HepG2 (cell line): Measurements from ENCODE around the gene ZNF845. TPM values are rescaled to one million over a fixed set of nuclear protein-coding genes. Genes with fewer than 3 reads are reported as not detected.
A peak's percentile ranks its signal among the peaks of the same experiment; 100 is the strongest.

Experiments
- BRCA1 ChIP-seq: sonication (generic); formaldehyde crosslinking; IDR thresholded peaks from 2 replicates; pipeline ENCODE4 v1.4.0; 2020; ENCODE audit warnings: missing genetic modification reagents
- CBX5 ChIP-seq: sonication (generic); formaldehyde crosslinking; IDR thresholded peaks from 2 replicates; pipeline ENCODE4 v1.4.0; 2020; ENCODE audit warnings: missing genetic modification reagents, borderline replicate concordance
- FOXO1 ChIP-seq: sonication (generic); formaldehyde crosslinking; IDR thresholded peaks from 2 replicates; pipeline ENCODE4 v1.4.0; 2020; ENCODE audit warnings: missing genetic modification reagents
- GATAD2A ChIP-seq: IDR thresholded peaks from 2 replicates; pipeline ENCODE4 v1.6.1; 2016
- HNRNPL ChIP-seq: fragments of 200-400 bp; formaldehyde crosslinking; IDR thresholded peaks from 2 replicates; pipeline ENCODE4 v1.6.1; 2017; ENCODE audit warnings: mild to moderate bottlenecking, low read depth, low read length
- KDM3A ChIP-seq: IDR thresholded peaks from 2 replicates; pipeline ENCODE4 v1.6.1; 2018; ENCODE audit warnings: low read depth, missing compliant biosample characterization
- NFYB ChIP-seq: sonication (generic); formaldehyde crosslinking; IDR thresholded peaks from 2 replicates; pipeline ENCODE4 v1.4.0; 2020; ENCODE audit warnings: missing genetic modification reagents
- NR2C2 ChIP-seq: sonication (generic); formaldehyde crosslinking; IDR thresholded peaks from 2 replicates; pipeline ENCODE4 v1.4.0; 2020; ENCODE audit warnings: missing genetic modification reagents, mild to moderate bottlenecking, moderate library complexity, borderline replicate concordance
- PHF8 ChIP-seq: sonication (generic); formaldehyde crosslinking; IDR thresholded peaks from 2 replicates; pipeline ENCODE4 v1.5.0; 2020; ENCODE audit warnings: missing genetic modification reagents
- SMAD3 ChIP-seq: sonication (generic); formaldehyde crosslinking; IDR thresholded peaks from 2 replicates; pipeline ENCODE4 v1.4.0; 2020; ENCODE audit warnings: missing genetic modification reagents
- SMARCC2 ChIP-seq: fragments of 450-650 bp; IDR thresholded peaks from 2 replicates; pipeline ENCODE4 v1.6.1; 2017; ENCODE audit warnings: antibody characterized with exemption, mild to moderate bottlenecking
- SP4 ChIP-seq: sonication (generic); formaldehyde crosslinking; IDR thresholded peaks from 2 replicates; pipeline ENCODE4 v1.8.1; 2023; ENCODE audit warnings: mild to moderate bottlenecking, missing genetic modification reagents
- SP5 ChIP-seq: IDR thresholded peaks from 2 replicates; pipeline ENCODE4 v1.6.1; 2016; ENCODE audit warnings: low read depth, borderline replicate concordance
- TGIF2 ChIP-seq: IDR thresholded peaks from 2 replicates; pipeline ENCODE4 v1.6.1; 2016; ENCODE audit warnings: control low read depth, missing compliant biosample characterization
- TOE1 ChIP-seq: sonication (generic); formaldehyde crosslinking; IDR thresholded peaks from 2 replicates; pipeline ENCODE4 v1.4.0; 2020; ENCODE audit warnings: mild to moderate bottlenecking, missing genetic modification reagents
- ZEB1 ChIP-seq: IDR thresholded peaks from 2 replicates; pipeline ENCODE4 v1.6.1; 2012; ENCODE audit warnings: mild to moderate bottlenecking, low read depth, inconsistent platforms; ENCODE audit not compliant: insufficient replicate concordance
- ZMAT3 ChIP-seq: sonication (generic); formaldehyde crosslinking; conservative IDR thresholded peaks from 2 replicates; pipeline ENCODE4 v1.7.0; 2021; ENCODE audit warnings: missing genetic modification reagents
- ZNF619 ChIP-seq: sonication (generic); formaldehyde crosslinking; IDR thresholded peaks from 2 replicates; pipeline ENCODE4 v1.4.0; 2020; ENCODE audit warnings: mild to moderate bottlenecking, missing genetic modification reagents
- ZNF800 ChIP-seq: sonication (generic); formaldehyde crosslinking; IDR thresholded peaks from 2 replicates; pipeline ENCODE4 v1.4.0; 2020; ENCODE audit warnings: missing genetic modification reagents
- ZSCAN12 ChIP-seq: sonication (generic); formaldehyde crosslinking; IDR thresholded peaks from 2 replicates; pipeline ENCODE4 v1.9.0; 2021; ENCODE audit warnings: mild to moderate bottlenecking, missing genetic modification reagents
- polyA plus RNA-seq, 8 experiments: library from polyadenylated mRNA; depleted of rRNA in 3 of 8; stranded (reverse) in 7 of 8; unstranded in 1 of 8; fragments of >200 nt; fragmentation: Illumina TruSeq in 4 of 8; extraction: Trizol in 4 of 8; gene quantifications; 2 replicates each; pipeline versions ENCODE4 v1.2.1 to v1.2.3, GENCODE V29; 2011 to 2016; ENCODE audit warnings: low read depth in 4 of 8, missing spikeins in 1 of 8, mixed read lengths in 1 of 8; ENCODE audit not compliant: insufficient read depth in 1 of 8
- total RNA-seq, 5 experiments: library from RNA; depleted of rRNA; stranded (reverse); fragments of >200 nt; fragmentation: Illumina TruSeq; extraction: Trizol; gene quantifications; 2 replicates each; pipeline ENCODE4 v1.2.3, GENCODE V29; 2016; ENCODE audit warnings: low read depth in 1 of 5
- TF ChIP-seq, protein P1 (sequence below): sonication (generic); formaldehyde crosslinking; IDR thresholded peaks from 2 replicates; pipeline ENCODE4 v1.4.0; 2020; ENCODE audit warnings: low read depth, missing genetic modification reagents
- TF ChIP-seq, protein P2 (sequence below): sonication (generic); formaldehyde crosslinking; IDR thresholded peaks from 2 replicates; pipeline ENCODE4 v1.4.0; 2020; ENCODE audit warnings: missing genetic modification reagents

ZNF845 gene
- total and polyA plus RNA-seq, 2 of the 13 experiments (the other 11 are each of a cell fraction or from before 2014, with no cell fraction given): 1.7 to 9.6 TPM

DNA sequence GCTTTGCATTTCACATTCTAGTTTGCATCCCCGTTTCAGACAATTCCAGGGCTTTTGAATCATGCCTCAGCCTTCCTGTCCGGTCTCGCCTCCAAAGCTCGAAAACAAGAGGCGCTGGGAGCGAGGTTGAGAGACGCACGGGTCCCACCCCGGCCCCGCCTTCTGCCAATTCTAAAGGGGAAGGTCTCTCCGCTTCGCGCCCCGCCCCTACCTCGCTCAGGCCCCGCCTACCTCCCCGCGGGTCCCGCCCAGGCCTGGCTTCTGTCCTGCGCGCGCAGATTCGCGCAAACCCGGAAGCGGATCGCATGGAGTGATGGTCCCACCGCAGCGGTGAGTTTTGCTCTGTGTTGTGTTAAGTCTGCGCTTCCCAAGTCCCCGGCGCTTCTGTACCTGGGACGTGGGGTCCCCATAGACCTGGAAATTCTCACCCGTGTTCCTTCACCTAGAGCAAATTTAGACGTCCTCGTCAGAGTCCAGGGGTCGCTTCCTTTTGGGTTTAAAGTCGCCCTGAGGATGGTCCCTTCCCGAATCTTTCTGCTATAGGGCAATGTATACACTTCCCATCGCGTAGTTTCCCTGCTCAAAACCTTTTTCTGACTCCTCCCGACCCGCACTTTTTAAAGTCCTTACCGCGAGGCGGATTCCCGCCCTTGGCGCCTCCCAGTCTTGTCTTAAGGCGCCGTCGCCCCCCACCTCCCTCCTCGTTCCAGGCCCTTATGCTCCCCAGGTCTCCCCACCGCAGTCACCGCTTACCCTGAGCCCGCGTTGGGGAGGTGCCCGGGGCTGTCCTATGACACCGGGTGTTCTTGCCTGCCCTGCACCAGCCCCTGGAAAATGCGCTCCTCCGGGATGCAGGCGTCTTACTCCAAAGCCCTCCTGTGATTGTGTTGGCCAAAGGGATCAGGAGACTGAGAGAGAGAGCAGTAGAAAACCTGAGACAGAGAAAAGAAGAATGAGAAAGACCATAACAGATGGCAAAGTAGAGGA, at the start of gene ZNF845 (continued):
- no peak for TF ChIP-seq SMARCC2
- TF ChIP-seq ZNF619 (CRISPR knock-in tag): 0 out of 2 replicates have a peak, but pooled peaks have one; percentile 27
- no peak for TF ChIP-seq ZMAT3 (CRISPR knock-in tag)
- no peak for TF ChIP-seq ZEB1
- peak; percentile 90 for TF ChIP-seq SP4 (CRISPR knock-in tag)
- peak; percentile 42; the same call in 1 of the 2 replicates for TF ChIP-seq SP5
- TF ChIP-seq GATAD2A: 0 out of 2 replicates have a peak, but pooled peaks have one; percentile 2
- TF ChIP-seq CBX5 (CRISPR knock-in tag): 0 out of 2 replicates have a peak, but pooled peaks have one; percentile 19
- TF ChIP-seq NR2C2: peak; percentile 62; the same call in 1 of the 2 replicates
- TF ChIP-seq HNRNPL: no peak
- 0 out of 2 replicates have a peak, but pooled peaks have one; percentile 31 for TF ChIP-seq KDM3A (CRISPR knock-in tag)
- no peak for TF ChIP-seq ZSCAN12 (CRISPR knock-in tag)
- TF ChIP-seq TOE1 (CRISPR knock-in tag): no peak
- 0 out of 2 replicates have a peak, but pooled peaks have one; percentile 3 for TF ChIP-seq TGIF2 (CRISPR knock-in tag)
- TF ChIP-seq, protein P1, sequence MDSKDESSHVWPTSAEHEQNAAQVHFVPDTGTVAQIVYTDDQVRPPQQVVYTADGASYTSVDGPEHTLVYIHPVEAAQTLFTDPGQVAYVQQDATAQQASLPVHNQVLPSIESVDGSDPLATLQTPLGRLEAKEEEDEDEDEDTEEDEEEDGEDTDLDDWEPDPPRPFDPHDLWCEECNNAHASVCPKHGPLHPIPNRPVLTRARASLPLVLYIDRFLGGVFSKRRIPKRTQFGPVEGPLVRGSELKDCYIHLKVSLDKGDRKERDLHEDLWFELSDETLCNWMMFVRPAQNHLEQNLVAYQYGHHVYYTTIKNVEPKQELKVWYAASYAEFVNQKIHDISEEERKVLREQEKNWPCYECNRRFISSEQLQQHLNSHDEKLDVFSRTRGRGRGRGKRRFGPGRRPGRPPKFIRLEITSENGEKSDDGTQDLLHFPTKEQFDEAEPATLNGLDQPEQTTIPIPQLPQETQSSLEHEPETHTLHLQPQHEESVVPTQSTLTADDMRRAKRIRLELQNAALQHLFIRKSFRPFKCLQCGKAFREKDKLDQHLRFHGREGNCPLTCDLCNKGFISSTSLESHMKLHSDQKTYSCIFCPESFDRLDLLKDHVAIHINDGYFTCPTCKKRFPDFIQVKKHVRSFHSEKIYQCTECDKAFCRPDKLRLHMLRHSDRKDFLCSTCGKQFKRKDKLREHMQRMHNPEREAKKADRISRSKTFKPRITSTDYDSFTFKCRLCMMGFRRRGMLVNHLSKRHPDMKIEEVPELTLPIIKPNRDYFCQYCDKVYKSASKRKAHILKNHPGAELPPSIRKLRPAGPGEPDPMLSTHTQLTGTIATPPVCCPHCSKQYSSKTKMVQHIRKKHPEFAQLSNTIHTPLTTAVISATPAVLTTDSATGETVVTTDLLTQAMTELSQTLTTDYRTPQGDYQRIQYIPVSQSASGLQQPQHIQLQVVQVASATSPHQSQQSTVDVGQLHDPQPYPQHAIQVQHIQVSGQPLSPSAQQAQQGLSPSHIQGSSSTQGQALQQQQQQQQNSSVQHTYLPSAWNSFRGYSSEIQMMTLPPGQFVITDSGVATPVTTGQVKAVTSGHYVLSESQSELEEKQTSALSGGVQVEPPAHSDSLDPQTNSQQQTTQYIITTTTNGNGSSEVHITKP (CRISPR knock-in tag): peak; percentile 80; the same call in 1 of the 2 replicates
- TF ChIP-seq, protein P2, sequence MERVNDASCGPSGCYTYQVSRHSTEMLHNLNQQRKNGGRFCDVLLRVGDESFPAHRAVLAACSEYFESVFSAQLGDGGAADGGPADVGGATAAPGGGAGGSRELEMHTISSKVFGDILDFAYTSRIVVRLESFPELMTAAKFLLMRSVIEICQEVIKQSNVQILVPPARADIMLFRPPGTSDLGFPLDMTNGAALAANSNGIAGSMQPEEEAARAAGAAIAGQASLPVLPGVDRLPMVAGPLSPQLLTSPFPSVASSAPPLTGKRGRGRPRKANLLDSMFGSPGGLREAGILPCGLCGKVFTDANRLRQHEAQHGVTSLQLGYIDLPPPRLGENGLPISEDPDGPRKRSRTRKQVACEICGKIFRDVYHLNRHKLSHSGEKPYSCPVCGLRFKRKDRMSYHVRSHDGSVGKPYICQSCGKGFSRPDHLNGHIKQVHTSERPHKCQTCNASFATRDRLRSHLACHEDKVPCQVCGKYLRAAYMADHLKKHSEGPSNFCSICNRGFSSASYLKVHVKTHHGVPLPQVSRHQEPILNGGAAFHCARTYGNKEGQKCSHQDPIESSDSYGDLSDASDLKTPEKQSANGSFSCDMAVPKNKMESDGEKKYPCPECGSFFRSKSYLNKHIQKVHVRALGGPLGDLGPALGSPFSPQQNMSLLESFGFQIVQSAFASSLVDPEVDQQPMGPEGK (CRISPR knock-in tag): no peak
- TF ChIP-seq SMAD3 (CRISPR knock-in tag): no peak
- no peak for TF ChIP-seq BRCA1 (CRISPR knock-in tag)
- no peak for TF ChIP-seq ZNF800
- TF ChIP-seq NFYB (CRISPR knock-in tag): no peak
- TF ChIP-seq FOXO1 (CRISPR knock-in tag): peak; percentile 19; the same call in 1 of the 2 replicates
- TF ChIP-seq PHF8 (CRISPR knock-in tag): peak; percentile 77
